ENCODE measurements around the gene RBP3. TPM values are rescaled to one million over a fixed set of nuclear protein-coding genes. Genes with fewer than 3 reads are reported as not detected.

The RBP3 gene
- total and polyA plus RNA-seq, 4 donors, result not detected

- no peak for TF ChIP-seq REST (IDR thresholded peaks at IDR 0.05)
Observed at GRCh38 chr10:47369251-47369894, 21.2 kb downstream of the RBP3 start (continued).

GRCh38 chr10:47370015-47370767 lies 22.0 kb downstream of the RBP3 start:
- no peak for DNase-seq (ENCODE audit: low spot score)
- TF ChIP-seq ATF3 (IDR thresholded peaks at IDR 0.05) (no peak), REST (IDR thresholded peaks at IDR 0.05) (no peak), YY1 (IDR thresholded peaks at IDR 0.05) (no peak), ZBTB33 (IDR thresholded peaks at IDR 0.05) (no peak), RXRA (IDR thresholded peaks at IDR 0.05) (no peak), HNF4G (IDR thresholded peaks at IDR 0.05) (no peak), FOXA2 (IDR thresholded peaks at IDR 0.05) (no peak), GABPA (IDR thresholded peaks at IDR 0.05 in 1 of 2, conservative IDR thresholded peaks at IDR 0.05 in 1 of 2) (no peak), FOXA1 (IDR thresholded peaks at IDR 0.05) (no peak), MAX (IDR thresholded peaks at IDR 0.05) (no peak), CTCF (IDR thresholded peaks at IDR 0.05; ENCODE audit: low read depth, low read length, missing input control) (no peak), NR2F2 (IDR thresholded peaks at IDR 0.05) (no peak), JUND (IDR thresholded peaks at IDR 0.05) (no peak)
- H3K27ac ChIP-seq (ENCODE audit: low read depth in 1 of 2, low read length in 2 of 2), result no peak overlapping the region

More at GRCh38 chr10:47370015-47370767, 22.0 kb downstream of the RBP3 start:
- WGBS, result 95% methylated on average over 11 of the region's 11 CpGs
- no peaks in the 10 kb centered on the region for H3K36me3 ChIP-seq (ENCODE audit: control insufficient read depth in 4 of 4, insufficient read depth in 3 of 4, low read depth in 1 of 4, low read length in 3 of 4)
- no peak overlapping the region for H3K4me3 ChIP-seq (ENCODE audit: low read depth in 1 of 3, low read length in 3 of 3)
- H3K9ac ChIP-seq (ENCODE audit: low read depth in 1 of 2, low read length in 2 of 2), result no peak overlapping the region
- H3K9me3 ChIP-seq (ENCODE audit: control insufficient read depth in 4 of 4, low read length in 3 of 4), result no peaks in the 10 kb centered on the region
- H3K27me3 ChIP-seq (ENCODE audit: control insufficient read depth in 4 of 4, insufficient read depth in 4 of 4, low read length in 3 of 4), result peaks cover 0 to 3% (median 0%) of the 10 kb centered on the region in 4 donors
- no peaks in the 10 kb centered on the region for H3K4me1 ChIP-seq (ENCODE audit: control insufficient read depth in 4 of 4, insufficient read depth in 4 of 4, low read length in 3 of 4)
